Epithelial cell of proximal tubule (primary cell): ENCODE data around the gene CPT1B. TPM values are rescaled to one million over a fixed set of nuclear protein-coding genes. Genes with fewer than 3 reads are reported as not detected.
A peak's percentile ranks its signal among the peaks of the same experiment; 100 is the strongest.

Source experiments
- DNase-seq: peaks from one replicate; pipeline ENCODE4 v3.0.0-alpha.2; 2011; ENCODE audit warnings: low read depth
- H3K4me3 ChIP-seq: 2 replicates; pipeline ENCODE4 v1.5.1; 2011; ENCODE audit warnings: low read depth, mild to moderate bottlenecking, low read length
- CTCF ChIP-seq: conservative IDR thresholded peaks from 2 replicates; pipeline ENCODE4 v1.5.1; 2012; ENCODE audit warnings: low read depth, mild to moderate bottlenecking, low read length
- total RNA-seq: library from RNA; depleted of rRNA; stranded (reverse); fragments of >200 nt; gene quantifications from 2 replicates; pipeline ENCODE4 v1.2.3, GENCODE V29; 2015

Gene CPT1B
- total RNA-seq, 1 donor from 2014 or later = 4.0 TPM

DNA sequence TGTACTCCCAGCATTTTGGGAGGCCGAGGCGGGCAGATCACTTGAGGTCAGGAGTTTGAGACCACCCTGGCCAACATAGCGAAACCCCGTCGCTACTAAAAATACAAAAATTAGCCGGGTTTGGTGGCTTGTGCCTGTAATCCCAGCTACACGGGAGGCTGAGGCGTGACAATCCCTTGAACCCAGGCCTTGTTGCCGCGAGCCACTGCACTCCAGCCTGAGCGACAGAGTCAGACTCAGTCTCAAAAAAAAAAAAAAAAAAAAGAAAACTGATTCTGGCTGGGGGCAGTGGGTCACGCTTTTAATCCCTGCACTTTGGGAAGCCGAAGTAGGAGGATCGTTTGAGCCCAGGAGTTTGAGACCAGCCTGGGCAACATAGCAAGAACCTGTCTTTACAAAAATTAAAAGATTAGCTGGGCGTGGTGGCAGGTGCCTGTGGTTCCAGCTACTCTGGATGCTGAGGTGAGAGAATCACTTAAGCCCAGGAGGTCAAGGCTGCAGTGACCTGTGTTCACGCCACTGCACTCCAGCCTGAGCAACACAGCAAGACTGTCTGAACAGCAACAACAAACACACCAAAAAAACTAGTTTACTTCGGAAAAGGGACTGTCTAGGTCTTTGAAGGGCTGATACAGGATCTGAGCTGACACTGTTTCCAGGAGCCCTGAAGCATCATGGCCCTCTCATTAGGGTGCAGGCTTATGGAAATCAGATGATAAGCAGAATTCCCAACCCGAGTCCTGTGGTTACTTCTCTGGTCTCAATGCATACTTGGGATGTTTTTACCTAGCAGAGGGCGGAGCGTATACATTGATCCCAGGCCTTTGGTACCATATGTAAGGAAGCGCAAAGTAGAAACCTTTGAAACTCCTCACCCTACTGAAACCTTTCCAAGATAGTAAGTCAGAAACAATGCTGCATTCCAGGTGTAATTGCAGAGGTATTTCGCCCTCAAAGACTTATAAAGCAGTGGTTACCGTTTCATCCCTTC lies 6.2 kb upstream of the CPT1B start:
- TF ChIP-seq CTCF = no peak

DNA sequence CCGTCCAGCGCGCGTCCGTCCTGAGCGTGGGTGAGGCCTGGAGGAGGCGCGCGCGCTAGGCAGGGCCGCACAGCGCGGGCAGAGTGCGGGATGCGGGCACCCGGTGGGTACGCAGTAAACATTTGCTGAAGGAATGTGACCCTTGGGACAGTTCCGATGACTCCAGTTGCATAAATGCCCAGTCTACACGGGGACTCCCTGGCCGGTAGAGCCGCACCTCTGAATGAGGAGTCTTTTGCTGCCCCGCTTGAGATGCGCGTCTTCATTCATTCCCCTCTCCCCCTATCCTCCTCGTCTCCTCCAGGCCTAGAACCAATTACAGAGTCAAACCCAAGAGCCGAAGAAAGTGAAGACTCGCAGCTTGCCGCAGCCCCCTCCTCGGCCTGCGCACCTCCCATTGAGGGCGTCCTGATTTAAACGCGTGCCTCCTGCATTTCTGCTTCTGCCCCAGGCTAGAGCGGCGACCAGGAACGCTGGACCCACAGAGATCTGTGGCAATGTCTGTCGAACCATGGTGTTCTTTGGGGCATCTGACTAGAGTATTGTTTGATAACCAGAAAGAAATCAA lies 5.2 kb upstream of the CPT1B start:
- peak; percentile 30 for TF ChIP-seq CTCF

More for the DNA sequence above, 6.2 kb upstream of the CPT1B start:
- no peak for DNase-seq
- H3K4me3 ChIP-seq = no peak overlapping the region

DNA sequence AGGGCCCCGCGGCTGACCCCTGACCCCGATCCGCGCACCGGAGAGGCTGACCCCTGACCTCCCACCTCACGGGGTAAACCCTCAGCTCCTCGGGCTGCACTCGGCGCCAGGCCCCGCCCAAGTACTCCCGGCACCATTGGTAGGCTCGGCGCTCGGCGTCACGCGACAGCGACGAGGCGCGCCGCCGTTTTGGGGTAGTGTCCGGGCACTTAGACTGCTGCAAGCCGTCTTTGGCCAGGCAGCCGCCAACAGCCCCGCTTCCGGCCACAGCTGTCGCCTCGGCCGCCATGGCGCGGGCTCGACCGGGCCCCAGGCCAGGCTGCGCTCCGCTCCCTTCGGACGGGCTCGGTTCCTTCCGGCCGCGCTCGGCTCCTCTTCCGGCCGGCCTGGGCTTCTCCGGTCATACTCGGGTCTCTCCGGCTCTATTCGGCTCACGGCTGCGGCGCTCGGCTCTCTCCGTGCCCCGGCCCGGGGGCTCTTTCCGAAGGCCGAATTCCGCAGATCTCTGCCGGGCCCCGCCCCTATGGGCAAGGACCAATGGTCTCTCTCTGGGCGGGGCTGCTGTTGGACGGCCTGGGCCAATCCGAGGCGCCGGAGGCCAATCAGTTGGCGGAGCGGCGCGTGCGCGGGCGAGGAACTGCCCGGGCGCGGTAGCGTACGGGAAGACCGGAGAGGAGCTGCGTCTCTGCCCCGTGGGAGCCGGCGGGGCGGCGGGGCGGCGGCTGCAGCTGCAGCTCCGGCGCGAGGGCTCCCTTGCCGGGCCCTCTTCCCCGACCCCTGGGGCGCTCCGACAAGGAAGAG lies 4.5 kb upstream of the CPT1B start, which contains the start of gene CHKB:
CHKB (minus strand) TSS at position 357 of the 801 bp plus-strand sequence; CDS start at position 289, 68 bp downstream.
- no peak for TF ChIP-seq CTCF
- DNase-seq = peak; percentile 68
- H3K4me3 ChIP-seq = peak within 1 kb of the TSS; percentile 86

More for the DNA sequence above, 5.2 kb upstream of the CPT1B start:
- H3K4me3 ChIP-seq = peak overlapping the region; percentile 86
- DNase-seq = no peak

- DNase-seq = no peak
- peak overlapping the region; percentile 86 for H3K4me3 ChIP-seq
- no peak for TF ChIP-seq CTCF
Observed at GRCh38 chr22:50581950-50582492, 3.8 kb upstream of the CPT1B start.

DNA sequence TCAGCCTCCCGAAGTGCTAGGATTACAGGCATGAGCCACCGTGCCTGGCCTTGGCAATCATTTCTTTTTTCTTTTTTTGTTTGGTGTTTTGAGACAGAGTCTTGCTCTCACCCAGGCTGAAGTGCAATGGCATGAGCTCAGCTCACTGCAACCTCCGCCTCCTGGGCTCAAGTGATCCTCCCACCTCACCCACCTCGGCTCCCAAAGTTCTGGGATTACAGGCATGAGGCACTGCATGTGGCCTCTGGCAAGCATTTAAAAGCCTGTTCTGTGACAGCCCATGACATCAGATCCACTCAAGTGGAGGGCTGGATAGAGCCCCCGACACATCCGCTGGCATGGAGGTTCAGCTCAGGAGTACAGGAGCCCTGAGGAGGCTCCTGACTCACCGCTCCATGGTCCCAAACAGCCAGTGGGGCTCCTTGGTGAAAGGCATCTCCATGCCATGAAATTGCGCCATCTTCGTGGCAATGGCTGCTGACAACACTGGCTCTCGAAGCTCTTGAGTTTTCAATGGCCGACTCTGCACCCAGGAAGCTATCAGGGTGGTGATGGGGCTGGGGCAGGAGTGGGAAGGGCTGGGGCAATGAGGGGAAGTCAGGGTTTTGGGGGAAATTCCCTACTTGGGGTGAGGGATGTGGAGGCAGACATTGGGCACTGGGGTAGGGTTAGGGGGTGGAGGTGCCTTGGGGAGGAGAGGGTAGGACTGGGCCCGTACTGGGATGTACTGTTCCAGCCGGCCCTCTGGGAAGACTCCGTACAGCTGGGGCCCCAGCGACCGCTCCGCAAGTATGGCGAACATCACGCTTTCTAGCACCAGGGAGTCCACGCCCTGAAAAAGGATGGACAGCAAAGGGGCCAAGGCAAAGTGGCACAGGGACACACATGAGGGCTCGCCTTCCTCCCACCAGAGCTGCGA lies 3.1 kb upstream of the CPT1B start:
- peak overlapping the region; percentile 86 for H3K4me3 ChIP-seq
- TF ChIP-seq CTCF = no peak
- DNase-seq = no peak

- no peak overlapping the region for H3K4me3 ChIP-seq
- no peak for DNase-seq
- TF ChIP-seq CTCF = no peak
Observed at GRCh38 chr22:50579752-50580151, 1.5 kb upstream of the CPT1B start.
